Spleen (tissue), 11 donors: ENCODE results near the gene SGCA. TPM values are rescaled to one million over a fixed set of nuclear protein-coding genes. Genes with fewer than 3 reads are reported as not detected.

Source experiments
- DNase-seq: peaks from one replicate; pipeline ENCODE4 v3.0.0-alpha.2; 2020
- H3K27ac ChIP-seq, 8 donors: fragments of 200-600 bp; sonication (generic) in 7 of 8; 1 replicate in 4 of 8; 2 replicates in 4 of 8; pipeline versions ENCODE4 v1.5.0 to v1.8.0; 2016 to 2021; ENCODE audit warnings: inconsistent platforms in 4 of 8, mild to moderate bottlenecking in 4 of 8, moderate library complexity in 1 of 8
- H3K27me3 ChIP-seq, 7 donors: fragments of 200-600 bp; sonication (generic) in 6 of 7; replicated peaks in 1 of 7; 1 replicate in 4 of 7; 2 replicates in 3 of 7; pipeline versions ENCODE4 v1.5.0 to v1.8.0; 2016 to 2021; ENCODE audit warnings: inconsistent platforms in 3 of 7, mild to moderate bottlenecking in 1 of 7
- H3K36me3 ChIP-seq, 6 donors: fragments of 200-600 bp; sonication (generic) in 5 of 6; 1 replicate in 4 of 6; 2 replicates in 2 of 6; pipeline versions ENCODE4 v1.5.0 to v1.8.0; 2016 to 2021; ENCODE audit warnings: inconsistent platforms in 2 of 6
- H3K4me1 ChIP-seq, 6 donors: fragments of 200-600 bp; sonication (generic) in 5 of 6; 1 replicate in 3 of 6; 2 replicates in 3 of 6; pipeline versions ENCODE4 v1.5.0 to v1.8.0; 2016 to 2021; ENCODE audit warnings: inconsistent platforms in 3 of 6
- H3K4me3 ChIP-seq, 8 donors: fragments of 200-600 bp; sonication (generic) in 7 of 8; 1 replicate in 4 of 8; 2 replicates in 4 of 8; pipeline versions ENCODE4 v1.5.0 to v1.8.0; 2016 to 2021; ENCODE audit warnings: inconsistent platforms in 4 of 8, mild to moderate bottlenecking in 4 of 8, moderate library complexity in 2 of 8
- H3K9me3 ChIP-seq, 8 donors: fragments of 200-600 bp; sonication (generic) in 7 of 8; 1 replicate in 4 of 8; 2 replicates in 4 of 8; pipeline versions ENCODE4 v1.5.0 to v1.8.0; 2016 to 2021; ENCODE audit warnings: inconsistent platforms in 4 of 8
- CTCF ChIP-seq, 11 experiments: fragments of 200-600 bp in 7 of 11; fragments of 450-650 bp in 4 of 11; sonication (generic) in 4 of 11; IDR thresholded peaks in 8 of 11; conservative IDR thresholded peaks in 3 of 11; 1 replicate in 7 of 11; 2 replicates in 4 of 11; pipeline versions ENCODE4 v1.4.0 to v1.8.0; 2016 to 2021; ENCODE audit warnings: antibody characterized with exemption in 11 of 11, inconsistent platforms in 4 of 11, mild to moderate bottlenecking in 1 of 11
- POLR2A ChIP-seq, 3 donors: fragments of 450-650 bp; IDR thresholded peaks; one replicate each; pipeline ENCODE4 v1.5.1; 2017; ENCODE audit warnings: antibody characterized with exemption in 3 of 3, mild to moderate bottlenecking in 1 of 3
- POLR2AphosphoS5 ChIP-seq, 3 donors: sonication (generic); formaldehyde crosslinking; IDR thresholded peaks; one replicate each; pipeline ENCODE4 v1.5.1; 2017; ENCODE audit warnings: antibody characterized with exemption in 3 of 3
- WGBS, 5 donors: extraction: QIAGEN DNeasy Blood & Tissue Kit in 3 of 5; methylation state at CpG; one replicate each; pipeline versions ENCODE4 v1.1.5 to v1.1.7; 2013 to 2018; 5-methylcytosine and 5-hydroxymethylcytosine counted together
- intact Hi-C: fragments of 100-400 bp; cut with DNase I; formaldehyde crosslinking; loops from one replicate; pipeline ENCODE4 v1.15.0; 2023; ENCODE audit warnings: low total_unique reads
- polyA plus RNA-seq, 3 donors: library from polyadenylated mRNA; stranded (reverse); fragments of 200-250 nt; gene quantifications; one replicate each; pipeline ENCODE4 v1.2.1, GENCODE V29; 2013
- total RNA-seq, 7 donors: library from RNA; depleted of rRNA in 3 of 7; stranded (reverse); fragments of >200 nt in 3 of 7; fragmentation: NEBNext Ultra II Directional in 4 of 7; extraction: Animal tissue kit (Norgen Biotek cat#: 25700) in 4 of 7; gene quantifications; one replicate each; pipeline versions ENCODE4 v1.1.0 to v1.2.1, GENCODE V29; 2016 to 2021
- donor health status: healthy with polysubstance abuse.
- donor health status: DM: no; HTN: no; CAD: no; lungs with moderate emphysema.
- donor health status: DM: no; HTN: no; CAD: no.
- donor health status: Bipolar disorder and iron deficiency.
- donor health status: healthy.
- donor health status: DM: no; HTN: no; CAD: no.
- donor health status: DM: yes; HTN: yes; CAD: no.

The SGCA gene
- total and polyA plus RNA-seq, 10 donors = 1.2 to 5.9 (median 3.7) TPM; not detected in 1

GRCh38 chr17:50152736-50153135 lies 13.1 kb upstream of the SGCA start:
- DNase-seq = peak; percentile 77
- Histone ChIP-seq H3K27ac (peak overlapping the region; percentile 73 to 99 (median 97)), H3K36me3 (no peaks in the 10 kb centered on the region), H3K27me3 (no peaks in the 10 kb centered on the region), H3K4me3 (peak overlapping the region in 3 of 8 donors; percentile 88 to 98 (median 94)), H3K4me1 (peaks cover 38 to 74% (median 49%) of the 10 kb centered on the region in 6 donors), H3K9me3 (no peaks in the 10 kb centered on the region)
- WGBS, 5 donors = 51 to 89% (median 77%) methylated on average over 5 to 7 of the region's 7 CpGs
- TF ChIP-seq POLR2AphosphoS5 (IDR thresholded peaks at IDR 0.05) (no peak), POLR2A (IDR thresholded peaks at IDR 0.05) (no peak), CTCF (IDR thresholded peaks at IDR 0.05 in 8 of 11, conservative IDR thresholded peaks at IDR 0.05 in 3 of 11) (no peak)
- intact Hi-C loops = no loop called here

DNA sequence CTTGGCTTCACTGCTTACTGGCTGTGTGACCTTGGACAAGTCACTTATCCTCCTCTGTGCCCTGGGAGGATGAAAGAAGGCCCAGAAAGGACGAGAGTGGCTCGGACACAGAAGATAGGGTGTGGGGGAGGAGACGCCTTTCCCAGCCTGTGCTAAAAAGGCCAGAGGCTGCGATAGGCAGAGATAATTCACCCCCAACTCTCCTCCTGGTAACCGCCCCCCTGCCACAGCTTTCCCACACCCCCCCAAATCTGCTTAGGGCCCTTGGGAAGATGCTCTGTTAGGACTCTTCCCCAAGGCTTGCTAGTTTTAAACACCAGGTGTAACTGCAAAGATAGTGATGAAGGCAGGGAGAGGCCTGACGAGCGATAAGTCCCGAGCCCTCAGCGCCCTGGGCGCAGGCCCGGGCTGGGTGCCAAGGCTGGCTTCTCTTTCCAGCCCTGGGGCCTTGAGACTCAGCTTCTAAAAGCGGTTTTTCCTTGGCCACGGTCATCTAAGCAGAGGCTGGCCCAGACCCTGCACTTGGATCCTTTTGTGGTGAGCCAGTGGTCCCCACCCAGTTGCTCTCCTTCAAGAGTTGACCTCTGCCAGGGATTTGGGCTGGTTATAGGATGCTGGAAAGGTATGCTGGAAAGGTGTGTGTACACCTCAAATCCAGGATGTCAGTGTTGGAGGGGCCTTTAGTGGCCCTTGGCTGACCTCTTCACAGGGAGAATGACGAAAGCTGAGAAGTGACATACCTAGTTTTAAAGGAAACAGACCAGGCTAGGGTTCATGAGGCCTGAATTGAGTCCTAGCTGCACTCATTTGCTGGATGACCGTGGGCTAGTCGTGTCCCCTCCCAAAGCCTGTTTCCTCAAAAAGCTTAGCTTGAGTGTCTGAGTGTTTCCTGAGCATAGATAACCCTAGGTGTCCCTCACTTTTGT lies 11.9 kb upstream of the SGCA start:
- H3K36me3 ChIP-seq = no peaks in the 10 kb centered on the region
- no peak overlapping the region for H3K4me3 ChIP-seq
- DNase-seq = peak; percentile 81
- H3K27me3 ChIP-seq = no peaks in the 10 kb centered on the region
- intact Hi-C loops = no loop called here
- 46 to 66% (median 53%) methylated on average over 13 to 16 of the region's 16 CpGs for whole genome bisulfite sequencing, 5 donors
- H3K9me3 ChIP-seq = no peaks in the 10 kb centered on the region
- H3K27ac ChIP-seq = peak overlapping the region; percentile 48 to 99 (median 97)
- peaks cover 32 to 68% (median 40%) of the 10 kb centered on the region in 6 donors for H3K4me1 ChIP-seq
- TF ChIP-seq CTCF (IDR thresholded peaks at IDR 0.05 in 8 of 11, conservative IDR thresholded peaks at IDR 0.05 in 3 of 11) = no peak
- no peak for TF ChIP-seq POLR2A (IDR thresholded peaks at IDR 0.05)
- peak in 2 of 3 donors; percentile 36 to 42 for TF ChIP-seq POLR2AphosphoS5 (IDR thresholded peaks at IDR 0.05)

- TF ChIP-seq POLR2AphosphoS5 (IDR thresholded peaks at IDR 0.05) (no peak), POLR2A (IDR thresholded peaks at IDR 0.05) (no peak), CTCF (IDR thresholded peaks at IDR 0.05 in 8 of 11, conservative IDR thresholded peaks at IDR 0.05 in 3 of 11) (no peak)
- Histone ChIP-seq H3K4me1 (peaks cover 32 to 62% (median 40%) of the 10 kb centered on the region in 6 donors), H3K36me3 (no peaks in the 10 kb centered on the region), H3K9me3 (no peaks in the 10 kb centered on the region), H3K27ac (peak overlapping the region in 7 of 8 donors; percentile 29 to 99 (median 97)), H3K4me3 (no peak overlapping the region), H3K27me3 (no peaks in the 10 kb centered on the region)
- no peak for DNase-seq
- intact Hi-C loops = no loop called here
- 28 to 65% (median 33%) methylated on average over 1 of the region's 1 CpG for WGBS, 5 donors
Observed at GRCh38 chr17:50154604-50155003, 11.2 kb upstream of the SGCA start.
